SK-N-SH (cell line): Measurements from ENCODE around the gene NAP1L1. TPM values are rescaled to one million over a fixed set of nuclear protein-coding genes. Genes with fewer than 3 reads are reported as not detected.

Experiments
- CTCF ChIA-PET: fragments of 300-600, 350-600 bp; formaldehyde crosslinking; extraction: SDS; loops from one replicate; lab custom pipeline; 2021; lab: Yijun Ruan, JAX
- POLR2A ChIA-PET: fragments of 350-600 bp; sonication (Branson Sonifier 250); formaldehyde crosslinking; extraction: SDS; loops from one replicate; lab custom pipeline; 2020; ENCODE audit warnings: antibody characterized with exemption, inconsistent platforms; lab: Yijun Ruan, JAX
- DNase-seq: peaks from one replicate; pipeline ENCODE4 v3.0.0; 2012
- H2AFZ ChIP-seq: fragments of 200-600 bp; sonication (generic); 2 replicates; pipeline ENCODE4 v1.8.1; 2016; ENCODE audit warnings: antibody characterized with exemption, mild to moderate bottlenecking, low read depth
- H3F3A ChIP-seq: fragments of 200-600 bp; sonication (generic); replicated peaks from 2 replicates; pipeline ENCODE3; 2016; ENCODE audit warnings: antibody characterized with exemption, mild to moderate bottlenecking; ENCODE audit not compliant: insufficient read depth
- H3K27ac ChIP-seq, 2 experiments: fragments of 200-500 bp in 1 of 2; fragments of 200-600 bp in 1 of 2; sonication (Bioruptor generic) in 1 of 2; sonication (generic), shearing (Covaris generic) in 1 of 2; 2 replicates each; pipeline versions ENCODE4 v1.5.1 to v1.6.1; 2014 to 2016; ENCODE audit warnings: low read depth in 2 of 2, inconsistent platforms in 1 of 2, low read length in 1 of 2, mild to moderate bottlenecking in 1 of 2, mixed read lengths in 1 of 2
- H3K27me3 ChIP-seq: fragments of 200-600 bp; sonication (generic), shearing (Covaris generic); 2 replicates; pipeline ENCODE4 v1.6.1; 2016; ENCODE audit warnings: mixed run types; ENCODE audit not compliant: insufficient read depth
- H3K36me3 ChIP-seq, 2 experiments: fragments of 200-500 bp in 1 of 2; fragments of 200-600 bp in 1 of 2; sonication (Bioruptor generic) in 1 of 2; sonication (generic) in 1 of 2; replicated peaks in 1 of 2; 2 replicates each; pipeline versions ENCODE3 to v1.5.1; 2014 to 2016; ENCODE audit warnings: low read length in 1 of 2, mild to moderate bottlenecking in 1 of 2; ENCODE audit not compliant: insufficient read depth in 2 of 2, control insufficient read depth in 1 of 2
- H3K4me1 ChIP-seq, 2 experiments: fragments of 200-500 bp in 1 of 2; fragments of 200-600 bp in 1 of 2; sonication (Bioruptor generic) in 1 of 2; sonication (generic), shearing (Covaris generic) in 1 of 2; 2 replicates each; pipeline versions ENCODE4 v1.5.1 to v1.6.1; 2014 to 2016; ENCODE audit warnings: low read depth in 1 of 2, low read length in 1 of 2, mixed run types in 1 of 2; ENCODE audit not compliant: insufficient read depth in 2 of 2, control insufficient read depth in 1 of 2
- H3K4me2 ChIP-seq: fragments of 200-600 bp; sonication (generic), shearing (Covaris generic); 2 replicates; pipeline ENCODE4 v1.6.1; 2017; ENCODE audit warnings: mixed run types
- H3K4me3 ChIP-seq, 2 experiments: fragments of 200-500 bp in 1 of 2; fragments of 200-600 bp in 1 of 2; sonication (Bioruptor generic) in 1 of 2; sonication (generic), shearing (Covaris generic) in 1 of 2; 2 replicates each; pipeline versions ENCODE4 v1.5.1 to v1.8.1; 2014 to 2016; ENCODE audit warnings: low read depth in 2 of 2, inconsistent platforms in 1 of 2, low read length in 1 of 2, mild to moderate bottlenecking in 1 of 2, mixed read lengths in 1 of 2, moderate library complexity in 1 of 2
- H3K79me2 ChIP-seq: fragments of 200-600 bp; sonication (generic); 2 replicates; pipeline ENCODE4 v1.8.1; 2017; ENCODE audit warnings: mild to moderate bottlenecking; ENCODE audit not compliant: insufficient read depth
- H3K9ac ChIP-seq: fragments of 200-600 bp; sonication (generic); 2 replicates; pipeline ENCODE4 v1.6.1; 2017; ENCODE audit warnings: mixed run types
- H3K9me2 ChIP-seq: fragments of 200-600 bp; sonication (generic); 2 replicates; pipeline ENCODE4 v1.6.1; 2017; ENCODE audit warnings: mixed run types
- H3K9me3 ChIP-seq: fragments of 200-600 bp; sonication (generic); 2 replicates; pipeline ENCODE4 v1.6.1; 2017; ENCODE audit warnings: mixed run types, mild to moderate bottlenecking, moderate library complexity
- H4K20me1 ChIP-seq: fragments of 200-600 bp; sonication (generic); 2 replicates; pipeline ENCODE4 v1.6.1; 2017; ENCODE audit warnings: mild to moderate bottlenecking, mixed run types; ENCODE audit not compliant: insufficient read depth
- ELF1 ChIP-seq: IDR thresholded peaks from 2 replicates; pipeline ENCODE4 v1.4.0; 2012
- EP300 ChIP-seq, 2 experiments: IDR thresholded peaks; 2 replicates each; pipeline versions ENCODE4 v1.4.0 to v1.6.1; 2012; ENCODE audit warnings: borderline replicate concordance in 1 of 2, low read depth in 1 of 2, low read length in 1 of 2
- EZH2phosphoT487 ChIP-seq: fragments of 200-600 bp; sonication (generic); IDR thresholded peaks from 2 replicates; pipeline ENCODE4 v1.6.1; 2017; ENCODE audit warnings: low read depth, mixed run types, mild to moderate bottlenecking, antibody characterized with exemption, moderate library complexity, borderline replicate concordance
- FOSL2 ChIP-seq: IDR thresholded peaks from 2 replicates; pipeline ENCODE4 v1.4.0; 2012; ENCODE audit warnings: low read depth, mild to moderate bottlenecking, moderate library complexity, borderline replicate concordance
- FOXJ3 ChIP-seq: sonication (generic); formaldehyde crosslinking; IDR thresholded peaks from 2 replicates; pipeline ENCODE4 v1.5.1; 2020; ENCODE audit warnings: mild to moderate bottlenecking, missing genetic modification reagents
- FOXM1 ChIP-seq: IDR thresholded peaks from 2 replicates; pipeline ENCODE4 v1.4.0; 2012; ENCODE audit warnings: low read depth, mild to moderate bottlenecking
- GABPA ChIP-seq: IDR thresholded peaks from 2 replicates; pipeline ENCODE4 v1.4.0; 2012; ENCODE audit warnings: low read depth, mild to moderate bottlenecking
- GATA2 ChIP-seq: sonication (generic); formaldehyde crosslinking; IDR thresholded peaks from 2 replicates; pipeline ENCODE4 v1.5.0; 2020; ENCODE audit warnings: mild to moderate bottlenecking, missing genetic modification reagents
- JUND ChIP-seq: IDR thresholded peaks from 2 replicates; pipeline ENCODE4 v1.4.0; 2012
- MAX ChIP-seq: IDR thresholded peaks from 2 replicates; pipeline ENCODE4 v1.4.0; 2012; ENCODE audit warnings: low read depth
- MXI1 ChIP-seq: IDR thresholded peaks from 2 replicates; pipeline ENCODE4 v1.6.1; 2012; ENCODE audit warnings: mild to moderate bottlenecking, low read depth, low read length, improper control_type of control experiment
- NFIC ChIP-seq: IDR thresholded peaks from 2 replicates; pipeline ENCODE4 v1.4.0; 2012; ENCODE audit warnings: borderline replicate concordance
- POLR2AphosphoS5 ChIP-seq: IDR thresholded peaks from 2 replicates; pipeline ENCODE4 v1.6.1; 2012; ENCODE audit warnings: low read depth, low read length
- RAD21 ChIP-seq: IDR thresholded peaks from 2 replicates; pipeline ENCODE4 v1.6.1; 2012; ENCODE audit warnings: mild to moderate bottlenecking, low read length
- RFX5 ChIP-seq: IDR thresholded peaks from 2 replicates; pipeline ENCODE4 v1.6.1; 2012; ENCODE audit warnings: mild to moderate bottlenecking, improper control_type of control experiment, low read length
- SIN3A ChIP-seq: IDR thresholded peaks from 2 replicates; pipeline ENCODE4 v1.6.1; 2012; ENCODE audit warnings: low read depth, mild to moderate bottlenecking, low read length, moderate library complexity, borderline replicate concordance
- SMC3 ChIP-seq: IDR thresholded peaks from 2 replicates; pipeline ENCODE4 v1.6.1; 2012; ENCODE audit warnings: low read depth, low read length, improper control_type of control experiment
- TAF1 ChIP-seq: IDR thresholded peaks from 2 replicates; pipeline ENCODE4 v1.6.1; 2012; ENCODE audit warnings: low read depth, mild to moderate bottlenecking, low read length, moderate library complexity, borderline replicate concordance
- TCF12 ChIP-seq: IDR thresholded peaks from 2 replicates; pipeline ENCODE4 v1.4.0; 2012
- USF1 ChIP-seq: IDR thresholded peaks from 2 replicates; pipeline ENCODE4 v1.4.0; 2012; ENCODE audit warnings: low read depth, borderline replicate concordance
- WGBS: methylation state at CpG from one replicate; pipeline ENCODE4 v1.1.6; 2017; ENCODE audit warnings: low lambda C conversion rate; 5-methylcytosine and 5-hydroxymethylcytosine counted together
- polyA plus RNA-seq, 3 experiments: library from polyadenylated mRNA; depleted of rRNA; stranded (reverse); fragments of >200 nt; gene quantifications; 2 replicates each; pipeline ENCODE4 v1.2.3, GENCODE V29; 2012
- TF ChIP-seq, protein P1 (sequence below): fragments of 200-600 bp; sonication (generic); IDR thresholded peaks from 2 replicates; pipeline ENCODE4 v1.6.1; 2017; ENCODE audit warnings: antibody characterized with exemption, mild to moderate bottlenecking, moderate library complexity
- TF ChIP-seq, protein P2 (sequence below): fragments of 150-350 bp; IDR thresholded peaks from 2 replicates; pipeline ENCODE4 v1.6.1; 2016; ENCODE audit warnings: mild to moderate bottlenecking, low read depth, low read length
- TF ChIP-seq, protein P3 (sequence below): IDR thresholded peaks from 2 replicates; pipeline ENCODE4 v1.4.0; 2012; ENCODE audit warnings: low read depth, borderline replicate concordance
- TF ChIP-seq, protein P4 (sequence below): IDR thresholded peaks from 2 replicates; pipeline ENCODE4 v1.6.1; 2012; ENCODE audit warnings: mild to moderate bottlenecking, low read depth, low read length, moderate library complexity

Gene NAP1L1
- polyA plus RNA-seq, 1 of the 3 experiments (the other 2 are of a cell fraction): 197 TPM

- no peak overlapping the region for H3K4me2 ChIP-seq
- TF ChIP-seq, protein P1, sequence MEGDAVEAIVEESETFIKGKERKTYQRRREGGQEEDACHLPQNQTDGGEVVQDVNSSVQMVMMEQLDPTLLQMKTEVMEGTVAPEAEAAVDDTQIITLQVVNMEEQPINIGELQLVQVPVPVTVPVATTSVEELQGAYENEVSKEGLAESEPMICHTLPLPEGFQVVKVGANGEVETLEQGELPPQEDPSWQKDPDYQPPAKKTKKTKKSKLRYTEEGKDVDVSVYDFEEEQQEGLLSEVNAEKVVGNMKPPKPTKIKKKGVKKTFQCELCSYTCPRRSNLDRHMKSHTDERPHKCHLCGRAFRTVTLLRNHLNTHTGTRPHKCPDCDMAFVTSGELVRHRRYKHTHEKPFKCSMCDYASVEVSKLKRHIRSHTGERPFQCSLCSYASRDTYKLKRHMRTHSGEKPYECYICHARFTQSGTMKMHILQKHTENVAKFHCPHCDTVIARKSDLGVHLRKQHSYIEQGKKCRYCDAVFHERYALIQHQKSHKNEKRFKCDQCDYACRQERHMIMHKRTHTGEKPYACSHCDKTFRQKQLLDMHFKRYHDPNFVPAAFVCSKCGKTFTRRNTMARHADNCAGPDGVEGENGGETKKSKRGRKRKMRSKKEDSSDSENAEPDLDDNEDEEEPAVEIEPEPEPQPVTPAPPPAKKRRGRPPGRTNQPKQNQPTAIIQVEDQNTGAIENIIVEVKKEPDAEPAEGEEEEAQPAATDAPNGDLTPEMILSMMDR: no peak
- TF ChIP-seq POLR2AphosphoS5: 0 out of 2 replicates have a peak, but pooled peaks have one; percentile 6
- TF ChIP-seq, protein P2, sequence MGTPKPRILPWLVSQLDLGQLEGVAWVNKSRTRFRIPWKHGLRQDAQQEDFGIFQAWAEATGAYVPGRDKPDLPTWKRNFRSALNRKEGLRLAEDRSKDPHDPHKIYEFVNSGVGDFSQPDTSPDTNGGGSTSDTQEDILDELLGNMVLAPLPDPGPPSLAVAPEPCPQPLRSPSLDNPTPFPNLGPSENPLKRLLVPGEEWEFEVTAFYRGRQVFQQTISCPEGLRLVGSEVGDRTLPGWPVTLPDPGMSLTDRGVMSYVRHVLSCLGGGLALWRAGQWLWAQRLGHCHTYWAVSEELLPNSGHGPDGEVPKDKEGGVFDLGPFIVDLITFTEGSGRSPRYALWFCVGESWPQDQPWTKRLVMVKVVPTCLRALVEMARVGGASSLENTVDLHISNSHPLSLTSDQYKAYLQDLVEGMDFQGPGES: no peak
- TF ChIP-seq, protein P3, sequence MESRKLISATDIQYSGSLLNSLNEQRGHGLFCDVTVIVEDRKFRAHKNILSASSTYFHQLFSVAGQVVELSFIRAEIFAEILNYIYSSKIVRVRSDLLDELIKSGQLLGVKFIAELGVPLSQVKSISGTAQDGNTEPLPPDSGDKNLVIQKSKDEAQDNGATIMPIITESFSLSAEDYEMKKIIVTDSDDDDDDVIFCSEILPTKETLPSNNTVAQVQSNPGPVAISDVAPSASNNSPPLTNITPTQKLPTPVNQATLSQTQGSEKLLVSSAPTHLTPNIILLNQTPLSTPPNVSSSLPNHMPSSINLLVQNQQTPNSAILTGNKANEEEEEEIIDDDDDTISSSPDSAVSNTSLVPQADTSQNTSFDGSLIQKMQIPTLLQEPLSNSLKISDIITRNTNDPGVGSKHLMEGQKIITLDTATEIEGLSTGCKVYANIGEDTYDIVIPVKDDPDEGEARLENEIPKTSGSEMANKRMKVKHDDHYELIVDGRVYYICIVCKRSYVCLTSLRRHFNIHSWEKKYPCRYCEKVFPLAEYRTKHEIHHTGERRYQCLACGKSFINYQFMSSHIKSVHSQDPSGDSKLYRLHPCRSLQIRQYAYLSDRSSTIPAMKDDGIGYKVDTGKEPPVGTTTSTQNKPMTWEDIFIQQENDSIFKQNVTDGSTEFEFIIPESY: no peak
- TF ChIP-seq, protein P4, sequence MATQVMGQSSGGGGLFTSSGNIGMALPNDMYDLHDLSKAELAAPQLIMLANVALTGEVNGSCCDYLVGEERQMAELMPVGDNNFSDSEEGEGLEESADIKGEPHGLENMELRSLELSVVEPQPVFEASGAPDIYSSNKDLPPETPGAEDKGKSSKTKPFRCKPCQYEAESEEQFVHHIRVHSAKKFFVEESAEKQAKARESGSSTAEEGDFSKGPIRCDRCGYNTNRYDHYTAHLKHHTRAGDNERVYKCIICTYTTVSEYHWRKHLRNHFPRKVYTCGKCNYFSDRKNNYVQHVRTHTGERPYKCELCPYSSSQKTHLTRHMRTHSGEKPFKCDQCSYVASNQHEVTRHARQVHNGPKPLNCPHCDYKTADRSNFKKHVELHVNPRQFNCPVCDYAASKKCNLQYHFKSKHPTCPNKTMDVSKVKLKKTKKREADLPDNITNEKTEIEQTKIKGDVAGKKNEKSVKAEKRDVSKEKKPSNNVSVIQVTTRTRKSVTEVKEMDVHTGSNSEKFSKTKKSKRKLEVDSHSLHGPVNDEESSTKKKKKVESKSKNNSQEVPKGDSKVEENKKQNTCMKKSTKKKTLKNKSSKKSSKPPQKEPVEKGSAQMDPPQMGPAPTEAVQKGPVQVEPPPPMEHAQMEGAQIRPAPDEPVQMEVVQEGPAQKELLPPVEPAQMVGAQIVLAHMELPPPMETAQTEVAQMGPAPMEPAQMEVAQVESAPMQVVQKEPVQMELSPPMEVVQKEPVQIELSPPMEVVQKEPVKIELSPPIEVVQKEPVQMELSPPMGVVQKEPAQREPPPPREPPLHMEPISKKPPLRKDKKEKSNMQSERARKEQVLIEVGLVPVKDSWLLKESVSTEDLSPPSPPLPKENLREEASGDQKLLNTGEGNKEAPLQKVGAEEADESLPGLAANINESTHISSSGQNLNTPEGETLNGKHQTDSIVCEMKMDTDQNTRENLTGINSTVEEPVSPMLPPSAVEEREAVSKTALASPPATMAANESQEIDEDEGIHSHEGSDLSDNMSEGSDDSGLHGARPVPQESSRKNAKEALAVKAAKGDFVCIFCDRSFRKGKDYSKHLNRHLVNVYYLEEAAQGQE: no peak
- no peak for TF ChIP-seq NFIC
- TF ChIP-seq ELF1: no peak
- TF ChIP-seq RAD21: no peak
- no peak for TF ChIP-seq GABPA
- TF ChIP-seq TAF1: no peak
- TF ChIP-seq SIN3A: no peak
- TF ChIP-seq TCF12: no peak
- peak; percentile 24; the same call in 1 of the 2 replicates for TF ChIP-seq MAX
- no peak for TF ChIP-seq EP300 (IDR thresholded peaks at IDR 0.05; ENCODE audit: borderline replicate concordance in 1 of 2, low read depth in 1 of 2, low read length in 1 of 2)
- no peak for TF ChIP-seq USF1
- TF ChIP-seq FOSL2: peak; percentile 70; the same call in 1 of the 2 replicates
- no peak for TF ChIP-seq FOXJ3 (CRISPR knock-in tag)
- no peak for TF ChIP-seq RFX5
- no peak for TF ChIP-seq EZH2phosphoT487
- TF ChIP-seq JUND: peak; percentile 40; the same call in 1 of the 2 replicates
- no peak for TF ChIP-seq GATA2 (CRISPR knock-in tag)
- no peak for TF ChIP-seq SMC3
- no peak for TF ChIP-seq FOXM1
- no peak for TF ChIP-seq MXI1
Measured at GRCh38 chr12:76024942-76025600, 59.4 kb downstream of the NAP1L1 start.

More at GRCh38 chr12:76024942-76025600, 59.4 kb downstream of the NAP1L1 start:
- Histone ChIP-seq H4K20me1 (peaks cover 7% of the 10 kb centered on the region; the same call in 1 of the 2 replicates), H2AFZ (no peak overlapping the region), H3K4me1 (peaks cover 3 to 15% of the 10 kb centered on the region in 2 experiments), H3K79me2 (peaks cover 35% of the 10 kb centered on the region), H3K27ac (peak overlapping the region; percentile 16 to 92; a peak in 3 of 4 replicates), H3K27me3 (no peaks in the 10 kb centered on the region), H3K9me3 (no peaks in the 10 kb centered on the region), H3K9ac (no peak overlapping the region), H3K36me3 (peaks cover 14 to 28% of the 10 kb centered on the region in 2 experiments), H3K4me3 (no peak overlapping the region), H3F3A (peaks cover 70% of the 10 kb centered on the region), H3K9me2 (no peaks in the 10 kb centered on the region)
- no peak for DNase-seq
- POLR2A ChIA-PET: no interaction called here
- 29% methylated on average over 3 of the region's 3 CpGs for WGBS
- CTCF ChIA-PET: interaction anchor here (0.6 to 1.6 kb wide), 3 partner anchors 12 to 499 kb away, joined by 3 read pairs; no protein-coding TSS in a partner anchor
